Measurements from ENCODE around the gene COMMD6. TPM values are rescaled to one million over a fixed set of nuclear protein-coding genes. Genes with fewer than 3 reads are reported as not detected.

Gene COMMD6
- total RNA-seq, 1 donor from 2014 or later, result 64.4 TPM

- DNase-seq (ENCODE audit: extremely low read depth, low read depth, low spot score), result no peak
These were observed 7.1 kb downstream of the COMMD6 start for GRCh38 chr13:75530549-75530961.

- DNase-seq (ENCODE audit: extremely low read depth, low read depth, low spot score), result no peak
These were observed 15.7 kb downstream of the COMMD6 start for GRCh38 chr13:75521956-75522355.

- DNase-seq (ENCODE audit: extremely low read depth, low read depth, low spot score), result no peak
These were observed 19.1 kb downstream of the COMMD6 start for GRCh38 chr13:75518439-75519088.

- no peak for DNase-seq (ENCODE audit: extremely low read depth, low read depth, low spot score)
These were observed 23.3 kb downstream of the COMMD6 start for GRCh38 chr13:75514080-75514995.

GRCh38 chr13:75513271-75513670 lies 24.4 kb downstream of the COMMD6 start:
- no peak for DNase-seq (ENCODE audit: extremely low read depth, low read depth, low spot score)

- no peak for DNase-seq (ENCODE audit: extremely low read depth, low read depth, low spot score)
These were observed 25.4 kb downstream of the COMMD6 start for GRCh38 chr13:75512253-75512652.

GRCh38 chr13:75511051-75511625 lies 26.5 kb downstream of the COMMD6 start:
- DNase-seq (ENCODE audit: extremely low read depth, low read depth, low spot score), result no peak

- no peak for DNase-seq (ENCODE audit: extremely low read depth, low read depth, low spot score)
These were observed 29.6 kb downstream of the COMMD6 start for GRCh38 chr13:75508002-75508548.

- DNase-seq (ENCODE audit: extremely low read depth, low read depth, low spot score), result no peak
These were observed 30.3 kb downstream of the COMMD6 start for GRCh38 chr13:75507027-75508001.

- DNase-seq (ENCODE audit: extremely low read depth, low read depth, low spot score), result no peak
These were observed 31.6 kb downstream of the COMMD6 start for GRCh38 chr13:75506018-75506417.

GRCh38 chr13:75505327-75505726 lies 32.3 kb downstream of the COMMD6 start:
- DNase-seq (ENCODE audit: extremely low read depth, low read depth, low spot score), result no peak

- no peak for DNase-seq (ENCODE audit: extremely low read depth, low read depth, low spot score)
These were observed 41.7 kb downstream of the COMMD6 start for GRCh38 chr13:75495938-75496337.

- DNase-seq (ENCODE audit: extremely low read depth, low read depth, low spot score), result no peak
These were observed 43.1 kb downstream of the COMMD6 start for GRCh38 chr13:75494491-75494890.

GRCh38 chr13:75493156-75493555 lies 44.5 kb downstream of the COMMD6 start:
- no peak for DNase-seq (ENCODE audit: extremely low read depth, low read depth, low spot score)

- no peak for DNase-seq (ENCODE audit: extremely low read depth, low read depth, low spot score)
These were observed 45.3 kb downstream of the COMMD6 start for GRCh38 chr13:75492389-75492788.

GRCh38 chr13:75491376-75491775 lies 46.3 kb downstream of the COMMD6 start:
- no peak for DNase-seq (ENCODE audit: extremely low read depth, low read depth, low spot score)

- DNase-seq (ENCODE audit: extremely low read depth, low read depth, low spot score), result no peak
These were observed 48.0 kb downstream of the COMMD6 start for GRCh38 chr13:75489502-75490263.

GRCh38 chr13:75486146-75487062 lies 51.2 kb downstream of the COMMD6 start:
- DNase-seq (ENCODE audit: extremely low read depth, low read depth, low spot score), result no peak

Measured in glomerular endothelial cell (primary cell).